ENCODE results near the gene ATOSA. TPM values are rescaled to one million over a fixed set of nuclear protein-coding genes. Genes with fewer than 3 reads are reported as not detected.

ATOSA gene
- total RNA-seq, 2 donors from 2014 or later = 30.7 to 40.6 TPM

DNA sequence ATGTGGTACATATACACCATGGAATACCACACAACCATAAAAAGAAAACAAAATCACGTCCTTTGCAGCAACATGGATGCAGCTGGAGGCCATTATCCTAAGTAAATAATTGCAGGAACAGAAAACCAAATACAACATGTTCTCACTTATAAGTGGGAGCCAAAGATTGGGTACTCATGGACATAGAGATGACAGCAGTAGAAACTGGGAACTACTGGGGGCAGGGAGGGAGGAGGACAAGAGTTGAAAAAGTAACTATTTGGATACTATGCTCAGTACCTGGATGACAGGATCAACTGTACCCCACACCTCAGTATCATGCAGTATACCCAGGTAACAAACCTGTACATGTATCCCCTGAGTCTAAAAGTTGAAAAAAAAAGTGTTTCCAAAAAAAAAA, 23.2 kb upstream of the ATOSA start:
- H3K27ac Mint-ChIP-seq = no peak overlapping the region
- no peak for ATAC-seq (replicated peaks)
- H3K9me3 Mint-ChIP-seq = no peaks in the 10 kb centered on the region
- no peaks in the 10 kb centered on the region for H3K4me1 Mint-ChIP-seq
- H3K36me3 Mint-ChIP-seq (ENCODE audit: low read depth) = no peaks in the 10 kb centered on the region
- no peak overlapping the region for H3K4me3 Mint-ChIP-seq
- H3K27me3 Mint-ChIP-seq = peaks cover 3% of the 10 kb centered on the region

DNA sequence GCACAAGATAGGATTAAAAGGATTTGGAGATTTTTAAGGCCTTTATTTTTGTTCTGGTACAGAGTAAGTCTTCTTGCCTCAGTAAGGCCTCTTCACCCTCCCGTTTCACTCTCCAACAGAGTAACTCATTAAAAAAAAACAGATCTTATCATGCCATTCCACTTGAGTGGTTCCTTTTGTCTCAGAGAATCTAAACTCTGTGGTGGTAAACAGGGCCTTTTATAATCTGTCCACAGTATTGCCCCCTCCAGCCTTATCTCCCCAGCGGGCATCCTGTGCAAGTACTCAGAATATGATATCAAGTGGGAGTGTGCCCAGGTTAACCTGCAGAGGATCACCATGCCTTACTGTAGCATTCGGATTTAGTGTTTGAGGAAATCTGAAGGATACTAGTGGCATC, 20.3 kb upstream of the ATOSA start:
- H3K27ac Mint-ChIP-seq = no peak overlapping the region

DNA sequence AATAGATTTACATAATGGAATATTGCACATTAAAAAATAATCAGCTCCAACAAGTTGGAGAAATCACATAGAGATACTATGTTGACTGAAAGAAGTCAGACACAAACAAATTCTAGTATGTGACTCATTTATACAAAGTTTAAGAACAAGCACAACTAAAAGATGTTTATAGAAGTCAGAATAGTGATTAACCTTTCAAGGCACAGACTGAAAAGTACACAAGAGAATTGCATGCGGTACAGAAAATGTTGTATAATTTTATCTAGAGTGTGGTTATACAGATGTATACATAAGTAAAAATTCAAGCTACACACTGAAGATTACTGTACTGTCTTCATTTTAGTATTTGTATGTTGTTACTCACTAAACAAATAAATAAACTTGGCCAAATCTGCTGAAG, 19.3 kb upstream of the ATOSA start:
- no peaks in the 10 kb centered on the region for H3K9me3 Mint-ChIP-seq
- H3K27me3 Mint-ChIP-seq = peaks cover 14% of the 10 kb centered on the region

More for the DNA sequence above, 20.3 kb upstream of the ATOSA start:
- Mint-ChIP-seq H3K4me1 (no peaks in the 10 kb centered on the region), H3K4me3 (no peak overlapping the region), H3K9me3 (no peaks in the 10 kb centered on the region), H3K27me3 (peaks cover 14% of the 10 kb centered on the region), H3K36me3 (ENCODE audit: low read depth) (no peaks in the 10 kb centered on the region)
- no peak for ATAC-seq (replicated peaks)

DNA sequence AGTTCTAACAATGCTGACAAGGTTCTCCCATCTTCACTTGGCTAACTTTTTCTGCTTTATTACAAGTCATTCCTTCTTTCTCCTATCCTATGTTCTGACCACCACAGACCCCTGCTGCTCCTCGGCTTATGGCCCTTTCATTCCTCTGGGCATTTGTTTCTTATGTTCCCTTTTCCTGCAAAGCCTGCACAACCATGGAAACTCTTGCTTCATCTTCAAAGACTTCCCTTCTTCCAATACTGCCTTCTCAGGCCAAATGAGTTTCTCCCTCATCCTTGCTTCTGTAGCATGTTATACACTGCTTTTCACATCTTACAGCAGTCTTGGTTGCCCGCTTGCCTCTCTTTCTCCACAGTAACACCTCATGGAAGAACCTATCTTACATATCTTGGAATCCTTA, 17.9 kb upstream of the ATOSA start:
- peaks cover 14% of the 10 kb centered on the region for H3K27me3 Mint-ChIP-seq
- no peaks in the 10 kb centered on the region for H3K9me3 Mint-ChIP-seq
- no peak overlapping the region for H3K4me3 Mint-ChIP-seq
- no peak for ATAC-seq (replicated peaks)
- no peaks in the 10 kb centered on the region for H3K36me3 Mint-ChIP-seq (ENCODE audit: low read depth)
- no peaks in the 10 kb centered on the region for H3K4me1 Mint-ChIP-seq
- H3K27ac Mint-ChIP-seq = no peak overlapping the region

More for the DNA sequence above, 19.3 kb upstream of the ATOSA start:
- Mint-ChIP-seq H3K27ac (no peak overlapping the region), H3K36me3 (ENCODE audit: low read depth) (no peaks in the 10 kb centered on the region), H3K4me3 (no peak overlapping the region), H3K4me1 (no peaks in the 10 kb centered on the region)
- no peak for ATAC-seq (replicated peaks)

DNA sequence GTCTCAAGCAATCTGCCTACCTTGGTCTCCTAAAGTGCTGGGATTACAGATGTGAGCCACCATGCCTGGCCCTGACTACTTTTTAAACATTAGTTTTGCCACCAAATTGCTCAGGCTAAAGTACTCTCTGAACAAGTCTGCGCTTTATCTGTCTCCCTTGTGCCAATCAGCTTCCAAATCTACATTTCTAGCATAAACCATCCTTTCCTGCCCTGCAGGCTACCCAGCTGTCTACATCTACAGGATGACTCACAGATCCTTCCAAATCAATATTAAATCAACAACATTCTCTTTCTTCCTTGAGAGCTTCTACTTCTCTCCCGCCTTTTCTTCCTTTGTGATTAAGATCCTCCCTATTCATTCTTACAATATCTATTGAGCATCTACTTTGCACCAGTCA, 16.0 kb upstream of the ATOSA start:
- no peaks in the 10 kb centered on the region for H3K36me3 Mint-ChIP-seq (ENCODE audit: low read depth)
- ATAC-seq (replicated peaks) = no peak
- no peaks in the 10 kb centered on the region for H3K4me1 Mint-ChIP-seq
- no peaks in the 10 kb centered on the region for H3K9me3 Mint-ChIP-seq
- no peak overlapping the region for H3K27ac Mint-ChIP-seq
- peaks cover 11% of the 10 kb centered on the region for H3K27me3 Mint-ChIP-seq
- H3K4me3 Mint-ChIP-seq = no peak overlapping the region

DNA sequence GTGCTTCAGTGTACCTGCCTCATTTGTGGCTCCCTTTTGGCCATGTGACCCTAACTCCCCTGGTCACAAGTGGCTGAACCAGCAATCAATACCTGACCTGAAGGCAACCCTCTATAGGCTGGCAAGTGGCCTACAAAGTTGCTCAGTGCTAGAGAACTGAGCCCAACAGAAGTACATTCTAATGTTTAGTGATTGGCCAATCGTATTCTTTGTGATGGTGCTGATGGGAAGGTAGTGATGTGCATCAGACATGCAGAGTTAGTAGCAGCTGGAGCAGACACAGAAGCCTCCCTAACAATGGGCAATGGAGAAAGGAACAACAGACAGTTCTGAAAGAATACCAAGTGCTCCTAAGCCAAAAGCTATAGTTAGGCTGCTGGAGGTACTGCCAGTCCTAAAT, 10.4 kb upstream of the ATOSA start:
- no peak overlapping the region for H3K27ac Mint-ChIP-seq
- H3K36me3 Mint-ChIP-seq (ENCODE audit: low read depth) = no peaks in the 10 kb centered on the region
- H3K27me3 Mint-ChIP-seq = no peaks in the 10 kb centered on the region
- ATAC-seq (replicated peaks) = no peak
- no peaks in the 10 kb centered on the region for H3K4me1 Mint-ChIP-seq
- H3K4me3 Mint-ChIP-seq = no peak overlapping the region
- no peaks in the 10 kb centered on the region for H3K9me3 Mint-ChIP-seq

DNA sequence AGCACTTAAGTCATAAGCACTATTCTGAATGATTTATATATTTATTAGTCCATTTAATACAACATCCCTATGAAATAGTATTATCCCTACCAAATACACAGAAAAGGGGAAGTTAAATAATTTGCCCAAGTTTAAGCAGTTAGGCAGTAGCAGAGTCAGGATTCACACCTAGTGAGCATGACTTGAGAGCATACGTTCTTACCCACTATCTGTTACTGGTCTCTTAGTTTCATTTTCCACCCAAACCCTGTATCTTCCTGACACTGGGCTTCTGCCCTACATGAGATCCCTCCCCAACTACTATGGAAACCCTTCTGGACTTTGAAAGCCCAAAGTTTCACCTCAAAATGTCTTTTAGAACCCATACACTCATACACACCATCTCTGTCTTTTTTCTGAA, 4.4 kb upstream of the ATOSA start:
- Mint-ChIP-seq H3K4me1 (peaks cover 15% of the 10 kb centered on the region), H3K36me3 (ENCODE audit: low read depth) (peaks cover 9% of the 10 kb centered on the region), H3K4me3 (peak overlapping the region; percentile 53), H3K9me3 (no peaks in the 10 kb centered on the region), H3K27ac (peak overlapping the region; percentile 57), H3K27me3 (no peaks in the 10 kb centered on the region)
- ATAC-seq (replicated peaks) = no peak

DNA sequence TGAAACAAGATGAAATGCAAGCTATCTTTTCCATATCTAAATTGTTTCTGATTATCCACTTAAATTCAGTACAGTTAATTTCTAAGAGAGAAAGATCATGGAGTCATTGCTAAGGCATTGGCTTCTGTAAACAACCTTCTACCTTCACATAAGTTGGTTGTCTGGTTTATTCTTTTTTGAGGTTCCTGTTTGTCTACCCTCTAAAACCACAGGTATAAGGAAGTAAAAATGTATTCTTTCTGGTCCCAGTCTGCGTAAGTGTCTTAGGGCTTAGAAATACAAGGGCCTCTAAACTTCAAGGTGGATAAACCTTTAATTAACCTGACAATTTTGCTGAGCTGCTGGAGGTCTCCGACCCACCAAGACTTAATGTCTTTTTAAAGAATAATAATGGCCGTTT, 3.6 kb upstream of the ATOSA start:
- H3K36me3 Mint-ChIP-seq (ENCODE audit: low read depth) = peaks cover 17% of the 10 kb centered on the region
- H3K27ac Mint-ChIP-seq = peak overlapping the region; percentile 65
- no peak for ATAC-seq (replicated peaks)
- peaks cover 15% of the 10 kb centered on the region for H3K4me1 Mint-ChIP-seq
- H3K27me3 Mint-ChIP-seq = no peaks in the 10 kb centered on the region
- H3K4me3 Mint-ChIP-seq = peak overlapping the region; percentile 53
- no peaks in the 10 kb centered on the region for H3K9me3 Mint-ChIP-seq

DNA sequence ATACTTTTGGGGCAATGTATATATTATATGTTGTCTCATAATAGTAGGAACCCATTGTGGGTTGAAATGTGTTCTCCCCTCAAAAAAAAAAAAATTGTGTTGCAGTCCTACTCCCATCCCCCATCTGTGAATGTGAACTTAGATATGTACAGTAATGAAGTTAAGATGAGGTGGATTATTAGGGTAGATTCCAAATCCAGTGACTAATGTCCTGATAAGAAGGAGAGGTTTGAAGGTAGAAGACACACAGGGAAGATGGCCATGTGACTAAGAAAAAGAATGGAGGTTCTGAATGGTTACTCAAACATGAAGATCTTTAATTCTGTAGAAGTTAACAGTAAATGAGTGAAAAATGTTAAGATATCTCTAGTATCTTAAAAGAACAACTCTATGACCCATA, 3.0 kb upstream of the ATOSA start:
- Mint-ChIP-seq H3K4me1 (peaks cover 15% of the 10 kb centered on the region), H3K27ac (peak overlapping the region; percentile 65), H3K9me3 (no peaks in the 10 kb centered on the region), H3K4me3 (peak overlapping the region; percentile 53), H3K27me3 (no peaks in the 10 kb centered on the region), H3K36me3 (ENCODE audit: low read depth) (peaks cover 23% of the 10 kb centered on the region)
- no peak for ATAC-seq (replicated peaks)

DNA sequence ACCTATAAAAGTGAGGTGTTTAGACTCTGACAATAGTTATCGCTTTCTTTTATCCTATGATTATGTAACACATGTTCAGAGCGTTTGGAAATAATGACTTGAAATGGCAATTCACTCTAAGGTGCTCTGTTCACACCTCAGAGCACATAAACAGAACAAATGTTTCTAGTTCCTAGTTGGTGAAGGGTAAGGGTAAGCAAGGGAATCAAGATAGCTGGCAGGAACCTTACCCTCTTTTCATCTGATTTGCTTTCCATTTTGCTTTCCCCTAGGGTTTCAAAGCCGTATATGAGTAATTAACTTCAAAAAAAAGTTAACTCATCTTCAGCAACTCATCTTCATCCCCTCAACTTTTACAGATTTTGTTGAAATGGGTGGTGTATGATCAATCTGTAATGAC, 2.3 kb upstream of the ATOSA start:
- Mint-ChIP-seq H3K9me3 (no peaks in the 10 kb centered on the region), H3K4me3 (no peak overlapping the region), H3K36me3 (ENCODE audit: low read depth) (peaks cover 29% of the 10 kb centered on the region), H3K27me3 (no peaks in the 10 kb centered on the region), H3K27ac (peak overlapping the region; percentile 65), H3K4me1 (peaks cover 15% of the 10 kb centered on the region)
- ATAC-seq (replicated peaks) = no peak

DNA sequence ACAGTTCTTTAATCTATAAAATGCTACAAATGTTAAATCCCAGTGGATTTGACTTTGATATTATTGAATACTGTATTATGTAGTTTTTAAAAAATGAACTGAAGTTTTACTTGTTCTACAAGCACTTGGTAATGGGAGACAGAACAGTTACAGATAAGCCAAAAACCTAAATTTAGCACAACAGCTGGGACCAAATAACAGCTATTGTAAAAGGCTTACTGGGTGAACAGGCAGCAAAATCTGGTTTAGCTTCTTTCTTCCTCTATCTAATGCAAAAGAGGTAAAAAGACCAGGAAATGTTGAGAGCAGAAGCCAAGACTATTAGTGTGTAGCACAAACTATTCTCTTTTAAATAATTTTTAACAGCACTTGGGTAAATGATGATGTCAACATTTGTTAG, 1.6 kb upstream of the ATOSA start:
- Mint-ChIP-seq H3K27ac (no peak overlapping the region), H3K36me3 (ENCODE audit: low read depth) (peaks cover 34% of the 10 kb centered on the region), H3K4me3 (no peak overlapping the region), H3K27me3 (no peaks in the 10 kb centered on the region), H3K9me3 (no peaks in the 10 kb centered on the region), H3K4me1 (peaks cover 15% of the 10 kb centered on the region)
- ATAC-seq (replicated peaks) = no peak

DNA sequence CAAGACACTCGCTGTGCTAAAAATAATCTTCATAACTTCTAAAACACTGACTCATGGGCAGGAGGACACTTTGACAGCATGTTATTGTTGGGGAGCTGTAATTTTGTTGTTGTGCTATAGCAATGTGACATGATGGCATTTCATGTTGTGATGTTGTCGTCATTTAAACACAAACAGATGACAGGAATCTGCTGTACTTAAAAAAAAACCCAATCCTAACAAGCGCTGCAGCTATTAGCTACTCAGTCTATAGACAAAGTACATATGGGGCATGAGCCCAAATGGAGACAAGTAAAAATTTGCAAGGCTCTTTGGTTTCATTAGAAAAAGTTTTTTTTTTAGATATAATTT, 828 bp upstream of the ATOSA start:
- Mint-ChIP-seq H3K4me3 (peak overlapping the region; percentile 98), H3K27me3 (no peaks in the 10 kb centered on the region), H3K27ac (no peak overlapping the region), H3K9me3 (no peaks in the 10 kb centered on the region), H3K4me1 (peaks cover 20% of the 10 kb centered on the region), H3K36me3 (ENCODE audit: low read depth) (peaks cover 41% of the 10 kb centered on the region)
- no peak for ATAC-seq (replicated peaks)

DNA sequence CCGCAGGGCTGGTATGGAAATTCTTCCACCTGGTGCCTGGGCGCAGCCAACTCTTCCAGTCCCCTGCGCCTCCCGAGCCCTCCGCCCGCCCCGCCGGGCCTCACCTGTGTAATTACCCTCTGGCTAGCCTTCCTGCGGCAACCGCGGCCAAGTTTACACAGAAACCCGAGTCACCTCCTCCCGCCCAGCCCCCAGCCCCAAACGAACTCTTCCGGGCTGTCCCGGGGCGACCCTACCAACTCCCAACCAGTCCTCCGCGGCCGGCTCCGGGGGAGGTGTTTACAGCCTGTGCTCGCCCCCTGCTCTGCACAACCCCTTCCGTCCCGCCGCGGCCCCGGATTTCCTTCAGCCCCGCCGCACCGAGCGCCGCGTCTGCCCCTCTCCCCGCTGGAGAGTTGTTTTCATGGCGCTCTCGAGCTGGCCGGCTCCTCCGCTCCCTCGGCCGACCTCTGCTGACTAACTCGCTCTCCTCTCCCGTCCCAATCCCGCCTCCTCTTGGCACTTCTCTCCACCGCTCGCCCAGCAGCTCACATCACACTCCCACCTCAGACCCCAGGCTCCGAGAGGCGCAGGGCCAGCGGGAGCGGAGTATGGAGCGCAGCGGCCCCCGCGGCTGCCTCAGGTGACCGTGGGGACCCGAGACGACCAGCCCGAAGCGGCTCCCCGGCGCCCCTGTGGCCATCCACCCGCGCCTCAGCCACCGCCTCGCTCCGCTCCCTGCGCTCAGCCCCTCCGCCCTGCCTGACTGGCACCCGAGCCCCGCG, 538 bp downstream of the ATOSA start:
- H3K27me3 Mint-ChIP-seq = no peaks in the 10 kb centered on the region
- peaks cover 45% of the 10 kb centered on the region for H3K36me3 Mint-ChIP-seq (ENCODE audit: low read depth)
- H3K9me3 Mint-ChIP-seq = no peaks in the 10 kb centered on the region
- ATAC-seq (replicated peaks) = peak; percentile 54
- H3K4me1 Mint-ChIP-seq = peaks cover 16% of the 10 kb centered on the region
- H3K27ac Mint-ChIP-seq = peak overlapping the region; percentile 98
- H3K4me3 Mint-ChIP-seq = peak overlapping the region; percentile 98

DNA sequence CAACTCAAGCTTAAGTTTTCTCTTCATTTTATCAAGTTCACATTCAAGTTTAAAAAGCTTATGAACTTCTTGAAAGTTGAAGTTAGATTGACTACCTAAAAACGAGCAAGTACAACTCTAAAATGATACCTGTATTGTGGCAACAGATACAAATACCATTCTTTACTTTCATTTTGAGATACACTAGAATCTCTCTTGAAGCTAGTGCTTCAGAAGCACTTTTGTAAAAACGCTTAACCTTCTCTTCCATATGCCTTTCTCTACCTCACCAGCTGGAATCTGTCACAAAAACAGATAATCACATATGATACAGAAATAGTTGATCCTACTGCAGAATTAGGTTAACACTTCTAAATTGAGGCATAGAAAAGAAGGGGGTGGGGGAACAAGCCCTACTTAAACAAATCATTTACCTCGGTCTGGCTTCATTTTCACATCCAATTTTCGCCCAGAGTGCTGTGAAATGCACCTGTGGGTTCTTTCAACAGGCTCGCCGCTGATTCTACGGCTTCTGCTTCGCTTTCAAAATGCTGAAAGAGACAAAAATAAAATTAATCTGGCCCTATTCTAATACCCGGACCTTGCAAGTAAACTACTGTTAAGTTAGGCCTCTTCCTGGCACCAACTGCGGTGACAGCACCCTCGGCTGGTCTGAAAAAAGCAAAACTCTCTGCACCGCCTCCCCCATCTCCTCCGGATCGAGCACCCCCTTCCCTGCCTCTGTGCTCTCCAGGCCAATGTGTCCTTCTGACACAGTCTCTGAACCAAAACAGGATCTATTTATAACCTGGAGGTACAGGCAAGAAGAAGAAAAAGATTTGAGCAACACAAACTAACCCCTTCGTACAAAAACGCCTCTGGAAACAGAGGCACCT, 1.4 kb downstream of the ATOSA start:
- peak; percentile 57 for ATAC-seq (replicated peaks)
- peak overlapping the region; percentile 98 for H3K4me3 Mint-ChIP-seq
- H3K4me1 Mint-ChIP-seq = peaks cover 17% of the 10 kb centered on the region
- no peaks in the 10 kb centered on the region for H3K27me3 Mint-ChIP-seq
- H3K36me3 Mint-ChIP-seq (ENCODE audit: low read depth) = peaks cover 53% of the 10 kb centered on the region
- H3K9me3 Mint-ChIP-seq = no peaks in the 10 kb centered on the region
- H3K27ac Mint-ChIP-seq = peak overlapping the region; percentile 98

DNA sequence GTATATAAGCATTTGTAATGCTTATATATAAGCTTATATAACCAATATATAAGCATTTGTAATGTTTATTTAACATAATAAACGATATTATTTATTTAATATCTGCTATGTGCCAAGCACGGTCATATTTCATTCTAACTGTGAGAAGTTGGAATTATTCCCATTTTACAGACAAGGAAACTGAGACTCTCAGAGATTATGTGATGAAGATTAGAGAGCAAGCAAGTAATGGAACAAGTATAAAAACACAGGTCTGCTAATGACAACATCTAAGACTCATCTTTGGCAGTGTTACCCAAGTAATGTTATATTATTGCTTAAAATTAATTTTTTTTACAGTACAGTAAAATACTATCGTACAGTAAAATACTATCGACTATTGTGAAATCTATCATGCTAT, 4.4 kb downstream of the ATOSA start:
- Mint-ChIP-seq H3K4me3 (no peak overlapping the region), H3K36me3 (ENCODE audit: low read depth) (peaks cover 83% of the 10 kb centered on the region), H3K9me3 (no peaks in the 10 kb centered on the region), H3K27me3 (no peaks in the 10 kb centered on the region), H3K27ac (no peak overlapping the region), H3K4me1 (peaks cover 16% of the 10 kb centered on the region)
- no peak for ATAC-seq (replicated peaks)

Data from activated T-helper 17 cell treated with anti-CD3 and anti-CD28 coated beads, Interleukin-2, amount 50 U/mL, for 72 hours (primary cell).